K562 (cell line): ENCODE results near the gene PTPN1.

Source experiments
- ATF6 ChIP-seq: sonication (generic); formaldehyde crosslinking; IDR thresholded peaks from 2 replicates; pipeline ENCODE4 v1.4.0; 2020; ENCODE audit warnings: mild to moderate bottlenecking, missing genetic modification reagents
- CHD1 ChIP-seq: fragments of 200-600 bp; sonication (generic); IDR thresholded peaks from one replicate; pipeline ENCODE4 v1.6.1; 2012; ENCODE audit warnings: mild to moderate bottlenecking, moderate library complexity, low read length, inconsistent platforms
- CTCF ChIP-seq, 3 experiments: IDR thresholded peaks in 2 of 3; conservative IDR thresholded peaks in 1 of 3; 2 replicates each; pipeline ENCODE4 v1.5.1; 2011 to 2012; ENCODE audit warnings: low read length in 3 of 3, mild to moderate bottlenecking in 3 of 3, control low read depth in 2 of 3, improper control_type of control experiment in 1 of 3, inconsistent platforms in 1 of 3, low read depth in 1 of 3, mixed read lengths in 1 of 3, moderate library complexity in 1 of 3; ENCODE audit not compliant: insufficient read depth in 2 of 3
- POLR2H ChIP-seq: IDR thresholded peaks from 2 replicates; pipeline ENCODE4 v1.6.1; 2016; ENCODE audit warnings: missing genetic modification characterization, low read depth, mild to moderate bottlenecking, control low read depth, missing compliant biosample characterization, moderate library complexity
- PTRF ChIP-seq: fragments of 450-650 bp; IDR thresholded peaks from 2 replicates; pipeline ENCODE4 v1.6.1; 2016; ENCODE audit warnings: mild to moderate bottlenecking, missing genetic modification characterization, missing compliant biosample characterization
- TGIF2 ChIP-seq: sonication (generic); formaldehyde crosslinking; IDR thresholded peaks from 2 replicates; pipeline ENCODE4 v1.8.1; 2022; ENCODE audit warnings: mild to moderate bottlenecking, missing genetic modification reagents, moderate library complexity
- ZNF384 ChIP-seq: IDR thresholded peaks from 2 replicates; pipeline ENCODE4 v1.6.1; 2012; ENCODE audit warnings: low read depth, low read length, improper control_type of control experiment
- ZNF75A ChIP-seq: fragments of 450-650 bp; formaldehyde crosslinking; IDR thresholded peaks from 2 replicates; pipeline ENCODE4 v1.4.0; 2020; ENCODE audit warnings: mild to moderate bottlenecking

GRCh38 chr20:50597406-50597969 is 87.3 kb downstream of the PTPN1 start:
- TF ChIP-seq ATF6 (CRISPR knock-in tag) (no peak), PTRF (tag) (no peak), CHD1 (no peak), ZNF75A (CRISPR knock-in tag) (no peak), TGIF2 (CRISPR knock-in tag) (no peak), CTCF (IDR thresholded peaks at IDR 0.05 in 2 of 3, conservative IDR thresholded peaks at IDR 0.05 in 1 of 3; ENCODE audit: insufficient read depth in 2 of 3, low read depth in 1 of 3, low read length in 3 of 3) (no peak), POLR2H (no peak), ZNF384 (no peak)
